Measurements from ENCODE around the gene TRAF3IP1. TPM values are rescaled to one million over a fixed set of nuclear protein-coding genes. Genes with fewer than 3 reads are reported as not detected.

Gene TRAF3IP1
- total RNA-seq, 2 donors from 2014 or later, result 3.4 to 7.2 TPM

- Mint-ChIP-seq H3K4me3 (no peak overlapping the region), H3K9me3 (no peaks in the 10 kb centered on the region), H3K4me1 (peaks cover 12% of the 10 kb centered on the region), H3K36me3 (ENCODE audit: low read depth) (peaks cover 6% of the 10 kb centered on the region), H3K27ac (peak overlapping the region; percentile 6), H3K27me3 (no peaks in the 10 kb centered on the region)
- ATAC-seq (replicated peaks), result no peak
These were observed 61.2 kb downstream of the TRAF3IP1 start for GRCh38 chr2:238381341-238382115.

- H3K27ac Mint-ChIP-seq, result no peak overlapping the region
- no peaks in the 10 kb centered on the region for H3K9me3 Mint-ChIP-seq
- no peak for ATAC-seq (replicated peaks)
- H3K36me3 Mint-ChIP-seq (ENCODE audit: low read depth), result peaks cover 6% of the 10 kb centered on the region
- H3K4me1 Mint-ChIP-seq, result peaks cover 8% of the 10 kb centered on the region
- H3K4me3 Mint-ChIP-seq, result no peak overlapping the region
- no peaks in the 10 kb centered on the region for H3K27me3 Mint-ChIP-seq
These were observed 62.1 kb downstream of the TRAF3IP1 start for GRCh38 chr2:238382381-238382781.

- H3K4me3 Mint-ChIP-seq, result no peak overlapping the region
- peaks cover 6% of the 10 kb centered on the region for H3K36me3 Mint-ChIP-seq (ENCODE audit: low read depth)
- ATAC-seq (replicated peaks), result no peak
- H3K27me3 Mint-ChIP-seq, result no peaks in the 10 kb centered on the region
- no peak overlapping the region for H3K27ac Mint-ChIP-seq
- peaks cover 8% of the 10 kb centered on the region for H3K4me1 Mint-ChIP-seq
- H3K9me3 Mint-ChIP-seq, result no peaks in the 10 kb centered on the region
These were observed 62.8 kb downstream of the TRAF3IP1 start for GRCh38 chr2:238383135-238383534.

GRCh38 chr2:238383743-238384380 lies 63.5 kb downstream of the TRAF3IP1 start:
- Mint-ChIP-seq H3K4me3 (no peak overlapping the region), H3K27me3 (no peaks in the 10 kb centered on the region), H3K9me3 (no peaks in the 10 kb centered on the region), H3K4me1 (peaks cover 8% of the 10 kb centered on the region), H3K27ac (no peak overlapping the region), H3K36me3 (ENCODE audit: low read depth) (peaks cover 6% of the 10 kb centered on the region)
- no peak for ATAC-seq (replicated peaks)

GRCh38 chr2:238387332-238387731 lies 67.0 kb downstream of the TRAF3IP1 start:
- ATAC-seq (replicated peaks), result no peak
- H3K4me1 Mint-ChIP-seq, result no peaks in the 10 kb centered on the region
- peaks cover 6% of the 10 kb centered on the region for H3K36me3 Mint-ChIP-seq (ENCODE audit: low read depth)
- H3K4me3 Mint-ChIP-seq, result no peak overlapping the region
- no peak overlapping the region for H3K27ac Mint-ChIP-seq
- no peaks in the 10 kb centered on the region for H3K27me3 Mint-ChIP-seq
- no peaks in the 10 kb centered on the region for H3K9me3 Mint-ChIP-seq

- no peak for ATAC-seq (replicated peaks)
- Mint-ChIP-seq H3K4me3 (no peak overlapping the region), H3K27me3 (no peaks in the 10 kb centered on the region)
These were observed 68.5 kb downstream of the TRAF3IP1 start for GRCh38 chr2:238388794-238389193.

GRCh38 chr2:238389988-238390589 lies 69.8 kb downstream of the TRAF3IP1 start:
- no peaks in the 10 kb centered on the region for H3K36me3 Mint-ChIP-seq (ENCODE audit: low read depth)
- H3K4me1 Mint-ChIP-seq, result no peaks in the 10 kb centered on the region
- no peaks in the 10 kb centered on the region for H3K9me3 Mint-ChIP-seq
- no peak overlapping the region for H3K4me3 Mint-ChIP-seq
- ATAC-seq (replicated peaks), result no peak
- H3K27ac Mint-ChIP-seq, result peak overlapping the region; percentile 82
- no peaks in the 10 kb centered on the region for H3K27me3 Mint-ChIP-seq

More at GRCh38 chr2:238388794-238389193, 68.5 kb downstream of the TRAF3IP1 start:
- Mint-ChIP-seq H3K27ac (no peak overlapping the region), H3K9me3 (no peaks in the 10 kb centered on the region), H3K4me1 (no peaks in the 10 kb centered on the region), H3K36me3 (ENCODE audit: low read depth) (no peaks in the 10 kb centered on the region)

- Mint-ChIP-seq H3K27me3 (no peaks in the 10 kb centered on the region), H3K36me3 (ENCODE audit: low read depth) (no peaks in the 10 kb centered on the region), H3K4me1 (no peaks in the 10 kb centered on the region), H3K27ac (no peak overlapping the region), H3K4me3 (no peak overlapping the region), H3K9me3 (no peaks in the 10 kb centered on the region)
- ATAC-seq (replicated peaks), result no peak
These were observed 70.8 kb downstream of the TRAF3IP1 start for GRCh38 chr2:238391042-238391689.

GRCh38 chr2:238396663-238397062 lies 76.3 kb downstream of the TRAF3IP1 start:
- no peaks in the 10 kb centered on the region for H3K9me3 Mint-ChIP-seq
- no peak overlapping the region for H3K27ac Mint-ChIP-seq
- no peak overlapping the region for H3K4me3 Mint-ChIP-seq
- H3K36me3 Mint-ChIP-seq (ENCODE audit: low read depth), result no peaks in the 10 kb centered on the region
- no peaks in the 10 kb centered on the region for H3K27me3 Mint-ChIP-seq
- no peak for ATAC-seq (replicated peaks)
- H3K4me1 Mint-ChIP-seq, result no peaks in the 10 kb centered on the region

- H3K27ac Mint-ChIP-seq, result peak overlapping the region; percentile 23
- no peak overlapping the region for H3K4me3 Mint-ChIP-seq
- no peaks in the 10 kb centered on the region for H3K9me3 Mint-ChIP-seq
- no peak for ATAC-seq (replicated peaks)
- H3K27me3 Mint-ChIP-seq, result no peaks in the 10 kb centered on the region
- no peaks in the 10 kb centered on the region for H3K4me1 Mint-ChIP-seq
- H3K36me3 Mint-ChIP-seq (ENCODE audit: low read depth), result no peaks in the 10 kb centered on the region
These were observed 77.0 kb downstream of the TRAF3IP1 start for GRCh38 chr2:238397356-238397755.

- ATAC-seq (replicated peaks), result no peak
- H3K4me1 Mint-ChIP-seq, result no peaks in the 10 kb centered on the region
- H3K36me3 Mint-ChIP-seq (ENCODE audit: low read depth), result no peaks in the 10 kb centered on the region
- no peaks in the 10 kb centered on the region for H3K27me3 Mint-ChIP-seq
- H3K27ac Mint-ChIP-seq, result no peak overlapping the region
- no peak overlapping the region for H3K4me3 Mint-ChIP-seq
- H3K9me3 Mint-ChIP-seq, result no peaks in the 10 kb centered on the region
These were observed 78.3 kb downstream of the TRAF3IP1 start for GRCh38 chr2:238398577-238398976.

- Mint-ChIP-seq H3K4me3 (no peak overlapping the region), H3K36me3 (ENCODE audit: low read depth) (no peaks in the 10 kb centered on the region), H3K27me3 (no peaks in the 10 kb centered on the region), H3K9me3 (no peaks in the 10 kb centered on the region), H3K27ac (no peak overlapping the region), H3K4me1 (no peaks in the 10 kb centered on the region)
- no peak for ATAC-seq (replicated peaks)
These were observed 78.8 kb downstream of the TRAF3IP1 start for GRCh38 chr2:238399094-238399493.

GRCh38 chr2:238401551-238401950 lies 81.2 kb downstream of the TRAF3IP1 start:
- no peak for ATAC-seq (replicated peaks)
- Mint-ChIP-seq H3K9me3 (no peaks in the 10 kb centered on the region), H3K4me3 (no peak overlapping the region), H3K4me1 (no peaks in the 10 kb centered on the region), H3K27me3 (no peaks in the 10 kb centered on the region), H3K36me3 (ENCODE audit: low read depth) (no peaks in the 10 kb centered on the region), H3K27ac (no peak overlapping the region)

GRCh38 chr2:238403632-238404405 lies 83.5 kb downstream of the TRAF3IP1 start:
- Mint-ChIP-seq H3K4me1 (no peaks in the 10 kb centered on the region), H3K27ac (no peak overlapping the region), H3K36me3 (ENCODE audit: low read depth) (no peaks in the 10 kb centered on the region), H3K9me3 (no peaks in the 10 kb centered on the region), H3K27me3 (no peaks in the 10 kb centered on the region), H3K4me3 (no peak overlapping the region)
- no peak for ATAC-seq (replicated peaks)
